HEK293 (cell line): Measurements from ENCODE around the gene PPP4C.

Experiments used
- CTCF ChIA-PET: fragments of 350-600 bp; formaldehyde crosslinking; extraction: SDS; loops from one replicate; lab custom pipeline; 2021; ENCODE audit warnings: antibody characterized with exemption; lab: Yijun Ruan, JAX
- POLR2A ChIA-PET: fragments of 300-600 bp; formaldehyde crosslinking; extraction: SDS; loops from one replicate; lab custom pipeline; 2020; ENCODE audit warnings: antibody characterized with exemption, inconsistent platforms; lab: Yijun Ruan, JAX
- H3K27ac ChIP-seq: fragments of 200-500 bp; sonication (Bioruptor generic); 2 replicates; pipeline ENCODE4 v1.5.1; 2014; ENCODE audit warnings: low read depth, low read length, control low read depth, inconsistent platforms; ENCODE audit errors: extremely low read depth
- H3K36me3 ChIP-seq, 2 experiments: fragments of 200-500 bp in 1 of 2; sonication (Bioruptor generic) in 1 of 2; 1 replicate in 1 of 2; 2 replicates in 1 of 2; pipeline ENCODE4 v1.5.1; 2014 to 2017; ENCODE audit warnings: inconsistent platforms in 2 of 2, low read length in 2 of 2; ENCODE audit not compliant: control insufficient read depth in 2 of 2, insufficient read depth in 1 of 2
- H3K4me1 ChIP-seq: fragments of 200-500 bp; sonication (Bioruptor generic); 2 replicates; pipeline ENCODE4 v1.5.1; 2014; ENCODE audit warnings: mild to moderate bottlenecking, low read length, inconsistent platforms; ENCODE audit not compliant: control insufficient read depth, insufficient read depth
- H3K4me3 ChIP-seq: 2 replicates; pipeline ENCODE4 v1.5.1; 2011; ENCODE audit warnings: low read depth, mild to moderate bottlenecking, control low read depth, low read length, moderate library complexity
- H3K9me3 ChIP-seq: fragments of 200-500 bp; sonication (Bioruptor generic); 2 replicates; pipeline ENCODE4 v1.5.1; 2014; ENCODE audit warnings: low read depth, low read length, inconsistent platforms; ENCODE audit not compliant: control insufficient read depth, insufficient read depth
- BCL11A ChIP-seq: fragments of 450-650 bp; formaldehyde crosslinking; IDR thresholded peaks from 2 replicates; pipeline ENCODE4 v1.5.1; 2016; ENCODE audit warnings: low read depth, missing biosample characterization, missing genetic modification characterization
- EGR2 ChIP-seq: fragments of 450-650 bp; formaldehyde crosslinking; IDR thresholded peaks from 2 replicates; pipeline ENCODE4 v1.5.1; 2016; ENCODE audit warnings: low read depth, missing biosample characterization, missing genetic modification characterization
- KLF8 ChIP-seq: fragments of 450-650 bp; formaldehyde crosslinking; IDR thresholded peaks from 2 replicates; pipeline ENCODE4 v1.5.1; 2016; ENCODE audit warnings: missing biosample characterization, missing genetic modification characterization
- MEIS1 ChIP-seq: sonication (generic); formaldehyde crosslinking; IDR thresholded peaks from 2 replicates; pipeline ENCODE4 v1.8.1; 2022; ENCODE audit warnings: missing genetic modification reagents, mild to moderate bottlenecking, borderline replicate concordance
- SCRT2 ChIP-seq: fragments of 450-650 bp; formaldehyde crosslinking; IDR thresholded peaks from 2 replicates; pipeline ENCODE4 v1.5.1; 2016; ENCODE audit warnings: missing biosample characterization, missing genetic modification characterization
- TCF7L2 ChIP-seq: IDR thresholded peaks from 2 replicates; pipeline ENCODE4 v1.6.1; 2011; ENCODE audit warnings: low read depth, mild to moderate bottlenecking, inconsistent platforms, low read length, moderate library complexity, borderline replicate concordance
- ZNF155 ChIP-seq: fragments of 450-650 bp; formaldehyde crosslinking; IDR thresholded peaks from 2 replicates; pipeline ENCODE4 v1.5.1; 2016; ENCODE audit warnings: missing biosample characterization, missing genetic modification characterization
- ZNF2 ChIP-seq: fragments of 450-650 bp; formaldehyde crosslinking; IDR thresholded peaks from 2 replicates; pipeline ENCODE4 v1.5.1; 2016; ENCODE audit warnings: missing biosample characterization, missing genetic modification characterization
- ZNF366 ChIP-seq: fragments of 450-650 bp; formaldehyde crosslinking; conservative IDR thresholded peaks from 2 replicates; pipeline ENCODE4 v1.5.1; 2016; ENCODE audit warnings: missing biosample characterization, missing genetic modification characterization
- ZNF501 ChIP-seq: fragments of 450-650 bp; formaldehyde crosslinking; IDR thresholded peaks from 2 replicates; pipeline ENCODE4 v1.5.1; 2016; ENCODE audit warnings: missing biosample characterization, missing genetic modification characterization
- ZNF571 ChIP-seq: fragments of 450-650 bp; formaldehyde crosslinking; IDR thresholded peaks from 2 replicates; pipeline ENCODE4 v1.5.0; 2017; ENCODE audit warnings: missing biosample characterization, missing genetic modification characterization
- ZNF747 ChIP-seq: fragments of 450-650 bp; formaldehyde crosslinking; IDR thresholded peaks from 2 replicates; pipeline ENCODE4 v1.5.1; 2016; ENCODE audit warnings: missing biosample characterization, missing genetic modification characterization
- ZNF768 ChIP-seq: fragments of 450-650 bp; formaldehyde crosslinking; IDR thresholded peaks from 2 replicates; pipeline ENCODE4 v1.5.1; 2018; ENCODE audit warnings: missing biosample characterization, mild to moderate bottlenecking, missing genetic modification characterization
- TF ChIP-seq, protein P1 (sequence below): fragments of 450-650 bp; formaldehyde crosslinking; IDR thresholded peaks from 2 replicates; pipeline ENCODE4 v1.5.1; 2016; ENCODE audit warnings: missing biosample characterization, missing genetic modification characterization
- TF ChIP-seq, protein P2 (sequence below): fragments of 450-650 bp; formaldehyde crosslinking; IDR thresholded peaks from 2 replicates; pipeline ENCODE4 v1.5.1; 2016; ENCODE audit warnings: missing biosample characterization, missing genetic modification characterization, low read depth
- TF ChIP-seq, protein P3 (sequence below): fragments of 450-650 bp; formaldehyde crosslinking; IDR thresholded peaks from 2 replicates; pipeline ENCODE4 v1.5.1; 2016; ENCODE audit warnings: missing biosample characterization, missing genetic modification characterization, low read depth

PPP4C gene

GRCh38 chr16:30066761-30067583 lies 8.8 kb upstream of the PPP4C start:
- POLR2A ChIA-PET: interaction anchor here (0.5 to 3.6 kb wide), 11 partner anchors 10 to 708 kb away, joined by 3 to 70 read pairs (median 8); partner anchors contain the start of genes MAZ, PPP4C and TBX6
- peaks cover 30 to 63% of the 10 kb centered on the region in 2 experiments; a peak in 2 of 3 replicates for H3K36me3 ChIP-seq
- H3K4me1 ChIP-seq: peaks cover 2% of the 10 kb centered on the region; the same call in 1 of the 2 replicates
- H3K9me3 ChIP-seq: no peaks in the 10 kb centered on the region
- H3K4me3 ChIP-seq: peak overlapping the region; percentile 94
- TF ChIP-seq BCL11A (tag by site-specific recombination): no peak
- TF ChIP-seq SCRT2 (tag by site-specific recombination): no peak
- TF ChIP-seq ZNF155 (tag by site-specific recombination): no peak
- TF ChIP-seq EGR2 (tag by site-specific recombination): no peak
- TF ChIP-seq ZNF768 (tag by site-specific recombination): no peak
- no peak for TF ChIP-seq KLF8 (tag by site-specific recombination)
- H3K27ac ChIP-seq: peak overlapping the region; percentile 100; the same call in 1 of the 2 replicates
- CTCF ChIA-PET: interaction anchor here (0.6 to 3.6 kb wide), 8 partner anchors 10 to 548 kb away, joined by 3 to 25 read pairs (median 4); partner anchors contain the start of gene TBX6

GRCh38 chr16:30067584-30067916 lies 8.2 kb upstream of the PPP4C start:
- no peak overlapping the region for H3K27ac ChIP-seq
- CTCF ChIA-PET: interaction anchor here (2.3 to 3.6 kb wide), 2 partner anchors 13 to 24 kb away, joined by 8 to 25 read pairs; partner anchors contain the start of gene TBX6

GRCh38 chr16:30068333-30068732 lies 7.5 kb upstream of the PPP4C start:
- Histone ChIP-seq H3K4me3 (no peak overlapping the region), H3K27ac (no peak overlapping the region)
- CTCF ChIA-PET: interaction anchor here (0.7 to 3.6 kb wide), 4 partner anchors 13 to 26 kb away, joined by 3 to 25 read pairs (median 6); partner anchors contain the start of gene TBX6

More at GRCh38 chr16:30067584-30067916, 8.2 kb upstream of the PPP4C start:
- no peaks in the 10 kb centered on the region for H3K9me3 ChIP-seq
- peaks cover 36 to 68% of the 10 kb centered on the region in 2 experiments; a peak in 2 of 3 replicates for H3K36me3 ChIP-seq
- peaks cover 2% of the 10 kb centered on the region; the same call in 1 of the 2 replicates for H3K4me1 ChIP-seq
- POLR2A ChIA-PET: interaction anchor here (0.5 to 3.6 kb wide), 6 partner anchors 9 to 708 kb away, joined by 3 to 70 read pairs (median 5); partner anchors contain the start of genes MAZ and PPP4C
- no peak overlapping the region for H3K4me3 ChIP-seq
- no peak for TF ChIP-seq ZNF2 (tag by site-specific recombination)

DNA sequence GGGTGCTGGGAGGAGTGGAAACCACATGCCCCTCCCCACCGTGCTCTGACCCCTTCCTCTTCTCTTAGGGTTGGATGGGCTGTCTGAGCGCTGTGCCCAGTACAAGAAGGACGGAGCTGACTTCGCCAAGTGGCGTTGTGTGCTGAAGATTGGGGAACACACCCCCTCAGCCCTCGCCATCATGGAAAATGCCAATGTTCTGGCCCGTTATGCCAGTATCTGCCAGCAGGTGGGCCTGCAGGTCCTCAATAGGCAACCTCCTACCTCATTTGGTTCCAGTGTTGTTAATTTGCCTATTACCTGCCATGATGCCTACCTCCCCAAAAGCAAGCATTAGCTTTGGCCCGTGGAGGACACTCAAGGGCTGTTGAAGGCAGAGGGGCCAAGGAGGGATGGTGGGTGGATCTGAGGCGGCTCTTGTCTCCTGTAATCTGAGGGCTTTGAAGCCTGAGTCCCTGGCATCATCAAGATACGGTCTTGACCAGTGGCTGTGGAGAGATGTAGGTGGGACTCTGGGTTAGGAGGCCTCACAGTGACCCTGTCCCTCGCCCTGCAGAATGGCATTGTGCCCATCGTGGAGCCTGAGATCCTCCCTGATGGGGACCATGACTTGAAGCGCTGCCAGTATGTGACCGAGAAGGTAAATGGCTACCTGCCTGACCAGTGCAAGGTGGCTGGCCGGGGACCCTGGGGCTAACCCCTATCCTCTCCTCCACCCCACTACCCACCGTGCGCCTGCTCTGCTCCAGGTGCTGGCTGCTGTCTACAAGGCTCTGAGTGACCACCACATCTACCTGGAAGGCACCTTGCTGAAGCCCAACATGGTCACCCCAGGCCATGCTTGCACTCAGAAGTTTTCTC lies 6.8 kb upstream of the PPP4C start:
- Histone ChIP-seq H3K4me3 (no peak overlapping the region), H3K4me1 (0 out of 2 replicates have a peak, but pooled peaks cover 2% of the 10 kb centered on the region), H3K27ac (no peak overlapping the region), H3K9me3 (no peaks in the 10 kb centered on the region), H3K36me3 (peaks cover 42 to 68% of the 10 kb centered on the region in 2 experiments; a peak in 2 of 3 replicates)
- ChIA-PET CTCF (interaction anchor here (1.0 to 2.3 kb wide), 4 partner anchors 13 to 626 kb away, joined by 3 to 8 read pairs (median 4); partner anchors contain the start of gene TBX6), POLR2A (interaction anchor here (1.2 kb wide), 1 partner anchor 37 kb away, joined by 3 read pairs; no protein-coding TSS in a partner anchor)
- TF ChIP-seq ZNF501 (tag by site-specific recombination) (no peak), TCF7L2 (no peak), ZNF366 (no peak), MEIS1 (CRISPR knock-in tag) (no peak), ZNF571 (tag by site-specific recombination) (no peak), ZNF747 (tag by site-specific recombination) (no peak)
- TF ChIP-seq, protein P1, sequence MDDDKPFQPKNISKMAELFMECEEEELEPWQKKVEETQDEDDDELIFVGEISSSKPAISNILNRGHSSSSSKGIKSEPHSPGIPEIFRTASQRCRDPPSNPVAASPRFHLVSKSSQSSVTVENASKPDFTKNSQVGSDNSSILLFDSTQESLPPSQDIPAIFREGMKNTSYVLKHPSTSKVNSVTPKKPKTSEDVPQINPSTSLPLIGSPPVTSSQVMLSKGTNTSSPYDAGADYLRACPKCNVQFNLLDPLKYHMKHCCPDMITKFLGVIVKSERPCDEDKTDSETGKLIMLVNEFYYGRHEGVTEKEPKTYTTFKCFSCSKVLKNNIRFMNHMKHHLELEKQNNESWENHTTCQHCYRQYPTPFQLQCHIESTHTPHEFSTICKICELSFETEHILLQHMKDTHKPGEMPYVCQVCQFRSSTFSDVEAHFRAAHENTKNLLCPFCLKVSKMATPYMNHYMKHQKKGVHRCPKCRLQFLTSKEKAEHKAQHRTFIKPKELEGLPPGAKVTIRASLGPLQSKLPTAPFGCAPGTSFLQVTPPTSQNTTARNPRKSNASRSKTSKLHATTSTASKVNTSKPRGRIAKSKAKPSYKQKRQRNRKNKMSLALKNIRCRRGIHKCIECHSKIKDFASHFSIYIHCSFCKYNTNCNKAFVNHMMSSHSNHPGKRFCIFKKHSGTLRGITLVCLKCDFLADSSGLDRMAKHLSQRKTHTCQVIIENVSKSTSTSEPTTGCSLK (tag by site-specific recombination): no peak
- TF ChIP-seq, protein P2, sequence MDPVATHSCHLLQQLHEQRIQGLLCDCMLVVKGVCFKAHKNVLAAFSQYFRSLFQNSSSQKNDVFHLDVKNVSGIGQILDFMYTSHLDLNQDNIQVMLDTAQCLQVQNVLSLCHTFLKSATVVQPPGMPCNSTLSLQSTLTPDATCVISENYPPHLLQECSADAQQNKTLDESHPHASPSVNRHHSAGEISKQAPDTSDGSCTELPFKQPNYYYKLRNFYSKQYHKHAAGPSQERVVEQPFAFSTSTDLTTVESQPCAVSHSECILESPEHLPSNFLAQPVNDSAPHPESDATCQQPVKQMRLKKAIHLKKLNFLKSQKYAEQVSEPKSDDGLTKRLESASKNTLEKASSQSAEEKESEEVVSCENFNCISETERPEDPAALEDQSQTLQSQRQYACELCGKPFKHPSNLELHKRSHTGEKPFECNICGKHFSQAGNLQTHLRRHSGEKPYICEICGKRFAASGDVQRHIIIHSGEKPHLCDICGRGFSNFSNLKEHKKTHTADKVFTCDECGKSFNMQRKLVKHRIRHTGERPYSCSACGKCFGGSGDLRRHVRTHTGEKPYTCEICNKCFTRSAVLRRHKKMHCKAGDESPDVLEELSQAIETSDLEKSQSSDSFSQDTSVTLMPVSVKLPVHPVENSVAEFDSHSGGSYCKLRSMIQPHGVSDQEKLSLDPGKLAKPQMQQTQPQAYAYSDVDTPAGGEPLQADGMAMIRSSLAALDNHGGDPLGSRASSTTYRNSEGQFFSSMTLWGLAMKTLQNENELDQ (tag by site-specific recombination): no peak

More at GRCh38 chr16:30068333-30068732, 7.5 kb upstream of the PPP4C start:
- POLR2A ChIA-PET: interaction anchor here (1.2 kb wide), 1 partner anchor 36 kb away, joined by 3 read pairs; no protein-coding TSS in a partner anchor
- Histone ChIP-seq H3K36me3 (peaks cover 42 to 68% of the 10 kb centered on the region in 2 experiments; a peak in 2 of 3 replicates), H3K4me1 (peaks cover 2% of the 10 kb centered on the region; the same call in 1 of the 2 replicates), H3K9me3 (no peaks in the 10 kb centered on the region)
- TF ChIP-seq, protein P3, sequence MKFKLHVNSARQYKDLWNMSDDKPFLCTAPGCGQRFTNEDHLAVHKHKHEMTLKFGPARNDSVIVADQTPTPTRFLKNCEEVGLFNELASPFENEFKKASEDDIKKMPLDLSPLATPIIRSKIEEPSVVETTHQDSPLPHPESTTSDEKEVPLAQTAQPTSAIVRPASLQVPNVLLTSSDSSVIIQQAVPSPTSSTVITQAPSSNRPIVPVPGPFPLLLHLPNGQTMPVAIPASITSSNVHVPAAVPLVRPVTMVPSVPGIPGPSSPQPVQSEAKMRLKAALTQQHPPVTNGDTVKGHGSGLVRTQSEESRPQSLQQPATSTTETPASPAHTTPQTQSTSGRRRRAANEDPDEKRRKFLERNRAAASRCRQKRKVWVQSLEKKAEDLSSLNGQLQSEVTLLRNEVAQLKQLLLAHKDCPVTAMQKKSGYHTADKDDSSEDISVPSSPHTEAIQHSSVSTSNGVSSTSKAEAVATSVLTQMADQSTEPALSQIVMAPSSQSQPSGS (tag by site-specific recombination): no peak
- 0 out of 2 replicates have a peak, but pooled peaks have one; percentile 32 for TF ChIP-seq ZNF747 (tag by site-specific recombination)
